Transverse colon (tissue), 3 donors: ENCODE data around the gene RTEL1.

ENCODE experiments used
- EP300 ChIP-seq: sonication (generic); formaldehyde crosslinking; IDR thresholded peaks from one replicate; pipeline ENCODE4 v1.6.1; 2017; ENCODE audit warnings: antibody characterized with exemption, low read depth
- POLR2A ChIP-seq: fragments of 450-650 bp; IDR thresholded peaks from one replicate; pipeline ENCODE4 v1.6.1; 2016; ENCODE audit warnings: antibody characterized with exemption, mild to moderate bottlenecking, moderate library complexity
- TF ChIP-seq, protein P1 (sequence below), 5 experiments: fragments of 200-600 bp in 3 of 5; fragments of 450-650 bp in 2 of 5; sonication (generic) in 3 of 5; IDR thresholded peaks; 1 replicate in 2 of 5; 2 replicates in 3 of 5; pipeline ENCODE4 v1.5.1; 2016 to 2017; ENCODE audit warnings: antibody characterized with exemption in 5 of 5, inconsistent platforms in 3 of 5, mild to moderate bottlenecking in 2 of 5, moderate library complexity in 1 of 5

DNA sequence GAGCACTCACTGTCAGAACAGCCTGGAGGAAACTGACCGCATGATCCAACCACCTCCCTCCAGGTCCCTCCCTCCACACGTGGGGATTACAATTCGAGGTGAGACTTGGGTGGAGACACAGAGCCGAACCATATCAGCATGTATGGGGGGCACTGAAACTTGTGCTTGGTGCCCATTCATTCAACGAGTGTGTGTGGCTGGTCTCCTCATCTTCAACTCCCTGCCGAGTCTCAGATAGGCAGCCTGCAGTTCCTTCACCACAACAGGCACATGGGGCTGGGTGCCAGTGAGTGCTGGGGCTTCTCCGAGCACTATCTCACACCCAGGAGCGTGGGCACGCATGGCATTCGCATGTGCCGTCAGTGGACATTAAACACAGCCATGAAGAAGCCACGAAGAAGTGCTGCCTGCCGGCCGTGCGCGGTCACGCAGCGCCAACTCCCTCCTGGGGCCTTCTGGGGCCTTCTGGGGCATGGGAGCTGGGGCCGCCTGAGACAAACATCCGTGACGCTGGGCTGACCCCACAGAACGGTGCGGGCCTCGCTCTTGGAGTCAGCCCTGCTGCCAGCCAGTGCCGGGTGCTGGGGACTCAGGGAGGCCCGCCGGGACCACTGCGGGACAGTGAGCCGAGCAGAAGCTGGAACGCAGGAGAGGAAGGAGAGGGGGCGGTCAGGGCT is 714 bp upstream of the RTEL1 start:
- TF ChIP-seq EP300 (no peak), POLR2A (no peak)
- TF ChIP-seq, protein P1, sequence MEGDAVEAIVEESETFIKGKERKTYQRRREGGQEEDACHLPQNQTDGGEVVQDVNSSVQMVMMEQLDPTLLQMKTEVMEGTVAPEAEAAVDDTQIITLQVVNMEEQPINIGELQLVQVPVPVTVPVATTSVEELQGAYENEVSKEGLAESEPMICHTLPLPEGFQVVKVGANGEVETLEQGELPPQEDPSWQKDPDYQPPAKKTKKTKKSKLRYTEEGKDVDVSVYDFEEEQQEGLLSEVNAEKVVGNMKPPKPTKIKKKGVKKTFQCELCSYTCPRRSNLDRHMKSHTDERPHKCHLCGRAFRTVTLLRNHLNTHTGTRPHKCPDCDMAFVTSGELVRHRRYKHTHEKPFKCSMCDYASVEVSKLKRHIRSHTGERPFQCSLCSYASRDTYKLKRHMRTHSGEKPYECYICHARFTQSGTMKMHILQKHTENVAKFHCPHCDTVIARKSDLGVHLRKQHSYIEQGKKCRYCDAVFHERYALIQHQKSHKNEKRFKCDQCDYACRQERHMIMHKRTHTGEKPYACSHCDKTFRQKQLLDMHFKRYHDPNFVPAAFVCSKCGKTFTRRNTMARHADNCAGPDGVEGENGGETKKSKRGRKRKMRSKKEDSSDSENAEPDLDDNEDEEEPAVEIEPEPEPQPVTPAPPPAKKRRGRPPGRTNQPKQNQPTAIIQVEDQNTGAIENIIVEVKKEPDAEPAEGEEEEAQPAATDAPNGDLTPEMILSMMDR (IDR thresholded peaks at IDR 0.05), result no peak
